GM12878 (cell line): ENCODE data around the gene TARBP2.
"Not testable (repeated sequence)": the region's sequence is repeated elsewhere in the genome, so short reads cannot be mapped to it uniquely, and the experiment has no call there.

Source experiments
- CHD4 ChIP-seq: fragments of 200-600 bp; sonication (generic); IDR thresholded peaks from 2 replicates; pipeline ENCODE4 v1.6.1; 2016; ENCODE audit warnings: mild to moderate bottlenecking
- EP300 ChIP-seq, 2 experiments: fragments of 150-350 bp in 1 of 2; IDR thresholded peaks; 2 replicates each; pipeline ENCODE4 v1.6.1; 2011 to 2012; ENCODE audit warnings: low read depth in 2 of 2, low read length in 2 of 2, borderline replicate concordance in 1 of 2, improper control_type of control experiment in 1 of 2, inconsistent platforms in 1 of 2; ENCODE audit not compliant: control insufficient read depth in 1 of 2
- JUND ChIP-seq: IDR thresholded peaks from 2 replicates; pipeline ENCODE4 v1.6.1; 2012; ENCODE audit warnings: low read depth, mild to moderate bottlenecking, low read length, improper control_type of control experiment, moderate library complexity
- NR2F1 ChIP-seq: fragments of 450-650 bp; conservative IDR thresholded peaks from 2 replicates; pipeline ENCODE4 v1.6.1; 2017; ENCODE audit warnings: mild to moderate bottlenecking
- POLR2AphosphoS2 ChIP-seq: IDR thresholded peaks from 2 replicates; pipeline ENCODE4 v1.6.1; 2011; ENCODE audit warnings: low read depth, mild to moderate bottlenecking, low read length, improper control_type of control experiment, moderate library complexity
- POLR2AphosphoS5 ChIP-seq: IDR thresholded peaks from 2 replicates; pipeline ENCODE4 v1.6.1; 2011; ENCODE audit warnings: mild to moderate bottlenecking, low read length, inconsistent platforms
- TAF1 ChIP-seq: IDR thresholded peaks from 2 replicates; pipeline ENCODE4 v1.6.1; 2011; ENCODE audit warnings: mild to moderate bottlenecking, low read depth, low read length, borderline replicate concordance
- YY1 ChIP-seq: IDR thresholded peaks from 2 replicates; pipeline ENCODE4 v1.6.1; 2011; ENCODE audit warnings: low read depth, mild to moderate bottlenecking, low read length
- ZNF592 ChIP-seq: fragments of 450-650 bp; IDR thresholded peaks from 2 replicates; pipeline ENCODE4 v1.6.1; 2017; ENCODE audit warnings: mild to moderate bottlenecking, moderate library complexity
- ZZZ3 ChIP-seq: IDR thresholded peaks from 2 replicates; pipeline ENCODE4 v1.6.1; 2011; ENCODE audit warnings: low read depth; ENCODE audit not compliant: control insufficient read depth, insufficient read length
- TF ChIP-seq, protein P1 (sequence below), 3 experiments: IDR thresholded peaks in 2 of 3; conservative IDR thresholded peaks in 1 of 3; 2 replicates each; pipeline ENCODE4 v1.5.1; 2011; ENCODE audit warnings: low read depth in 3 of 3, low read length in 3 of 3, mild to moderate bottlenecking in 3 of 3, control low read depth in 2 of 3, moderate library complexity in 2 of 3, inconsistent platforms in 1 of 3, mixed read lengths in 1 of 3; ENCODE audit not compliant: control insufficient read depth in 2 of 3, insufficient read depth in 1 of 3; ENCODE audit errors: extremely low read depth in 1 of 3
- TF ChIP-seq, protein P2 (sequence below): IDR thresholded peaks from 2 replicates; pipeline ENCODE4 v1.6.1; 2012; ENCODE audit warnings: low read depth, low read length, improper control_type of control experiment

DNA sequence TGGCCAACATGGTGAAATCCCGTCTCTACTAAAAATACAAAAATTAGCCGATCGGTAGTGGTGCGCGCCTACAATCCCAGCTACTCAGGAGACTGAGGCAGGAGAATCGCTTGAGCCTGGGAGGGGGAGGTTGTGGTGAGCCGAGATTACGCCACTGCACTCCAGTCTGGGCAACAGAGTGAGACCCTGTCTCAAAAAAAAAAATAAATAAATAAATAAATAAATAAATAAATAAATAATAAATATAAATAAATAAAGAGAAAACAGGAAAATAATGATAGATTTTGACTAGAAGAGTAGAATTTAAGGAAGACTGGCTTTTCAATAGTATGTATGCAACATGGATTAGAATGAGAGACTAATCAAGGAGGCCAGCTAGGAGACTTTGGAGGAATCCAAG lies 49.0 kb downstream of the TARBP2 start:
- not testable (repeated sequence) for TF ChIP-seq ZZZ3; TAF1; POLR2AphosphoS5; NR2F1; JUND; CHD4; ZNF592; POLR2AphosphoS2; EP300 (IDR thresholded peaks at IDR 0.05; ENCODE audit: borderline replicate concordance in 1 of 2, control insufficient read depth in 1 of 2, low read depth in 2 of 2, low read length in 2 of 2); YY1
- TF ChIP-seq, protein P1, sequence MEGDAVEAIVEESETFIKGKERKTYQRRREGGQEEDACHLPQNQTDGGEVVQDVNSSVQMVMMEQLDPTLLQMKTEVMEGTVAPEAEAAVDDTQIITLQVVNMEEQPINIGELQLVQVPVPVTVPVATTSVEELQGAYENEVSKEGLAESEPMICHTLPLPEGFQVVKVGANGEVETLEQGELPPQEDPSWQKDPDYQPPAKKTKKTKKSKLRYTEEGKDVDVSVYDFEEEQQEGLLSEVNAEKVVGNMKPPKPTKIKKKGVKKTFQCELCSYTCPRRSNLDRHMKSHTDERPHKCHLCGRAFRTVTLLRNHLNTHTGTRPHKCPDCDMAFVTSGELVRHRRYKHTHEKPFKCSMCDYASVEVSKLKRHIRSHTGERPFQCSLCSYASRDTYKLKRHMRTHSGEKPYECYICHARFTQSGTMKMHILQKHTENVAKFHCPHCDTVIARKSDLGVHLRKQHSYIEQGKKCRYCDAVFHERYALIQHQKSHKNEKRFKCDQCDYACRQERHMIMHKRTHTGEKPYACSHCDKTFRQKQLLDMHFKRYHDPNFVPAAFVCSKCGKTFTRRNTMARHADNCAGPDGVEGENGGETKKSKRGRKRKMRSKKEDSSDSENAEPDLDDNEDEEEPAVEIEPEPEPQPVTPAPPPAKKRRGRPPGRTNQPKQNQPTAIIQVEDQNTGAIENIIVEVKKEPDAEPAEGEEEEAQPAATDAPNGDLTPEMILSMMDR (IDR thresholded peaks at IDR 0.05 in 2 of 3, conservative IDR thresholded peaks at IDR 0.05 in 1 of 3; ENCODE audit: control insufficient read depth in 2 of 3, extremely low read depth in 1 of 3, insufficient read depth in 1 of 3, low read depth in 3 of 3, low read length in 3 of 3) = not testable (repeated sequence)
- TF ChIP-seq, protein P2, sequence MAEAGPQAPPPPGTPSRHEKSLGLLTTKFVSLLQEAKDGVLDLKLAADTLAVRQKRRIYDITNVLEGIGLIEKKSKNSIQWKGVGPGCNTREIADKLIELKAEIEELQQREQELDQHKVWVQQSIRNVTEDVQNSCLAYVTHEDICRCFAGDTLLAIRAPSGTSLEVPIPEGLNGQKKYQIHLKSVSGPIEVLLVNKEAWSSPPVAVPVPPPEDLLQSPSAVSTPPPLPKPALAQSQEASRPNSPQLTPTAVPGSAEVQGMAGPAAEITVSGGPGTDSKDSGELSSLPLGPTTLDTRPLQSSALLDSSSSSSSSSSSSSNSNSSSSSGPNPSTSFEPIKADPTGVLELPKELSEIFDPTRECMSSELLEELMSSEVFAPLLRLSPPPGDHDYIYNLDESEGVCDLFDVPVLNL = not testable (repeated sequence)
